Diencephalon (tissue), 1 donor: ENCODE measurements around the gene FBXO48. TPM values are rescaled to one million over a fixed set of nuclear protein-coding genes. Genes with fewer than 3 reads are reported as not detected.

ENCODE experiments used
- total RNA-seq: library from RNA; depleted of rRNA; stranded (reverse); fragments of >200 nt; gene quantifications from one replicate; pipeline ENCODE4 v1.2.3, GENCODE V29; 2014

FBXO48 gene, protein sequence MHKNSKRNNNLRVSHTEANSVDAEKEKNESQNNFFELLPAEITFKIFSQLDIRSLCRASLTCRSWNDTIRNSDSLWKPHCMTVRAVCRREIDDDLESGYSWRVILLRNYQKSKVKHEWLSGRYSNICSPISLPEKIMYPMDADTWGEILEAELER
- total RNA-seq, result 1.4 TPM

DNA sequence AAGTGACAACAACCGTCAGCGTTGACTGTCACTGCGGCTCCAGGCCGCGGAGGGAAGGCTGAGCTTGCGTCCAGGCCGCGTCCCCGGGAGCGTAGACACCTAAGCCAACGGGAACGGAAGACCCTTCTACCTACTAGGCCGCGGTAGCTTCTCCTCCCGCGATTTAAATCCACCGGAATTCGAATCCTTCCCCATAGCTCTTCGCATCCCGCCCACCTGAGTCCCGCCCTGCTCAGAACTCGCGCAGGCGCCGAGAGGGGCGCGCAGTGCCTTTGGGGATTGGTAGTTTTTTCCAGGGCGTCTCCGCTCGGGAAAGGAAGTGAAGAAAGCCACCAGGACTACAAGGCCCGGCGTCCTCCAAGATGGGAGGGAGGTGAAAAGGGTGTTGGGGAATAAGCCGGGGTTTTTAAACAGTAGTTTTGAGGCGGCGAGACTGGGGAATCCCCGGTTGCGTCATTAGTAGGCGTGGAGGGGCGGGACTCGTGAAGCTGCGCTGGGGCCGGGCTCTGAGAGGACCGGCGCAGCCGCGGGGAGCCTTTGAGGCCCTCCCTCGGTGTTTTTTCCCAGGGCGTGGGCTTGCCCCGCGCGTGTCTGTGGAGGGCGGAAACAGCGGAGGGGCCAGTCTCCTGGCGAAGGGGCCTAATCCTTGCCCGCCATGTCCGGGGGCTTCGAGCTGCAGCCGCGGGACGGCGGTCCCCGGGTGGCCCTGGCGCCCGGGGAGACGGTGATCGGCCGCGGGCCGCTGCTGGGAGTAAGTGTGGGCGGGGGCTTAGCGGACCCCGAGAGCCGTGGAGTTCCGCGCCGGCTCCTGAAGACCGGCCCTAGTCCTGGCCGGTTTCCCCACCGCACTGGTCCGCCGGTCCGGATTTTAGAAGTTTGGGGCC is at the start of gene FBXO48, which contains the start of gene APLF:
TSS of gene FBXO48 (minus strand) at position 218 of the 884 bp plus-strand sequence. CDS start 2,149 bp downstream, outside the sequence.
TSS of gene APLF (plus strand) at position 509 of the 884 bp plus-strand sequence. CDS start at position 656, 147 bp downstream.

Other genes with a start within 250 kb of the FBXO48 start
- 102 TPM for gene PPP3R1, start 214.8 kb downstream of the FBXO48 start, total RNA-seq
- gene CNRIP1, start 147.3 kb downstream of the FBXO48 start, total RNA-seq, result 80.5 TPM
- gene PLEK, start 102.0 kb downstream of the FBXO48 start, total RNA-seq, result 3.7 TPM
- 17.8 TPM for gene APLF, start 291 bp upstream of the FBXO48 start, total RNA-seq
- 1.8 TPM for gene PROKR1, start 176.3 kb upstream of the FBXO48 start, total RNA-seq